K562 (cell line): ENCODE measurements around the gene GHR. TPM values are rescaled to one million over a fixed set of nuclear protein-coding genes. Genes with fewer than 3 reads are reported as not detected.

ENCODE experiments used
- DMBX1 ChIP-seq: fragments of 250-450 bp; sonication (Bioruptor Pico); IDR thresholded peaks from 2 replicates; pipeline ENCODE4 v1.8.0; 2022; ENCODE audit warnings: inconsistent platforms, mild to moderate bottlenecking, moderate library complexity, borderline replicate concordance
- FOXA1 ChIP-seq: fragments of 450-650 bp; IDR thresholded peaks from 2 replicates; pipeline ENCODE4 v1.6.1; 2016; ENCODE audit warnings: mild to moderate bottlenecking, borderline replicate concordance
- GTF2A2 ChIP-seq: IDR thresholded peaks from 2 replicates; pipeline ENCODE4 v1.6.1; 2016; ENCODE audit warnings: mild to moderate bottlenecking, missing genetic modification characterization, missing compliant biosample characterization
- HMG20A ChIP-seq: fragments of 450-650 bp; formaldehyde crosslinking; conservative IDR thresholded peaks from 2 replicates; pipeline ENCODE4 v1.4.0; 2020; ENCODE audit warnings: mild to moderate bottlenecking, mixed read lengths
- HMG20B ChIP-seq: fragments of 250-450 bp; sonication (Bioruptor Pico); IDR thresholded peaks from 2 replicates; pipeline ENCODE4 v1.5.0; 2021; ENCODE audit warnings: mild to moderate bottlenecking
- LCOR ChIP-seq: sonication (generic); formaldehyde crosslinking; IDR thresholded peaks from 2 replicates; pipeline ENCODE4 v1.8.0; 2022; ENCODE audit warnings: mild to moderate bottlenecking, missing genetic modification reagents
- MCM5 ChIP-seq: fragments of 450-650 bp; IDR thresholded peaks from 2 replicates; pipeline ENCODE4 v1.6.1; 2016; ENCODE audit warnings: low read depth
- MEF2D ChIP-seq: conservative IDR thresholded peaks from 2 replicates; pipeline ENCODE4 v1.6.1; 2016; ENCODE audit warnings: low read depth, missing genetic modification characterization, missing compliant biosample characterization
- POLR2A ChIP-seq: fragments of 450-650 bp; conservative IDR thresholded peaks from 2 replicates; pipeline ENCODE4 v1.6.1; 2016
- PRPF4 ChIP-seq: fragments of 200-400 bp; formaldehyde crosslinking; IDR thresholded peaks from one replicate; pipeline ENCODE4 v1.6.1; 2017; ENCODE audit warnings: low read length, low read depth, mild to moderate bottlenecking; ENCODE audit not compliant: insufficient read depth, poor library complexity, severe bottlenecking
- SLC30A9 ChIP-seq: fragments of 250-450 bp; sonication (Bioruptor Pico); IDR thresholded peaks from 2 replicates; pipeline ENCODE4 v1.8.0; 2022; ENCODE audit warnings: mild to moderate bottlenecking, moderate library complexity
- SMAD1 ChIP-seq: fragments of 150-350 bp; IDR thresholded peaks from 2 replicates; pipeline ENCODE4 v1.6.1; 2014; ENCODE audit warnings: low read length, low read depth; ENCODE audit not compliant: partially characterized antibody
- SPI1 ChIP-seq: IDR thresholded peaks from 2 replicates; pipeline ENCODE4 v1.6.1; 2011; ENCODE audit warnings: low read depth, low read length, control low read depth, borderline replicate concordance
- SRSF3 ChIP-seq: fragments of 200-400 bp; formaldehyde crosslinking; IDR thresholded peaks from 2 replicates; pipeline ENCODE4 v1.6.1; 2016; ENCODE audit warnings: mild to moderate bottlenecking, low read length, moderate library complexity; ENCODE audit not compliant: insufficient read depth
- TCFL5 ChIP-seq: fragments of 250-450 bp; sonication (Bioruptor Pico); conservative IDR thresholded peaks from 2 replicates; pipeline ENCODE4 v1.6.1; 2021; ENCODE audit warnings: mild to moderate bottlenecking, moderate library complexity, matching md5 sums
- ZBTB40 ChIP-seq, 2 experiments: fragments of 450-650 bp in 1 of 2; sonication (generic) in 1 of 2; formaldehyde crosslinking in 1 of 2; IDR thresholded peaks; 2 replicates each; pipeline versions ENCODE4 v1.7.1 to v1.9.0; 2016 to 2022; ENCODE audit warnings: inconsistent platforms in 1 of 2, mild to moderate bottlenecking in 1 of 2, missing genetic modification reagents in 1 of 2
- ZNF561 ChIP-seq: fragments of 450-650 bp; formaldehyde crosslinking; conservative IDR thresholded peaks from 2 replicates; pipeline ENCODE4 v1.4.0; 2020; ENCODE audit warnings: mild to moderate bottlenecking, moderate library complexity
- ZNF668 ChIP-seq: fragments of 250-450 bp; sonication (Bioruptor Pico); IDR thresholded peaks from 2 replicates; pipeline ENCODE4 v1.8.0; 2022; ENCODE audit warnings: mild to moderate bottlenecking, inconsistent platforms
- ZNF766 ChIP-seq: fragments of 200-800 bp; sonication (Bioruptor generic); conservative IDR thresholded peaks from 2 replicates; pipeline ENCODE4 v1.6.1; 2016; ENCODE audit warnings: missing genetic modification characterization, missing compliant biosample characterization
- ZNF79 ChIP-seq: fragments of 250-450 bp; sonication (Bioruptor Pico); IDR thresholded peaks from 2 replicates; pipeline ENCODE4 v1.4.0; 2020; ENCODE audit warnings: low read depth, mild to moderate bottlenecking, moderate library complexity
- polyA plus RNA-seq, 8 experiments: library from polyadenylated mRNA; depleted of rRNA in 4 of 8; stranded (reverse) in 5 of 8; unstranded in 3 of 8; fragments of >200 nt; fragmentation: Nextera tagmentation in 2 of 8; fragmentation: Illumina TruSeq in 1 of 8; extraction: Ambion mirVana in 2 of 8; extraction: Trizol in 1 of 8; gene quantifications; 2 replicates each; pipeline versions ENCODE4 v1.2.1 to v1.2.3, GENCODE V29; 2011 to 2014; ENCODE audit warnings: inconsistent platforms in 1 of 8, missing spikeins in 1 of 8
- total RNA-seq, 7 experiments: library from RNA; depleted of rRNA in 6 of 7; stranded (reverse); fragments of >200 nt in 6 of 7; fragmentation: Illumina TruSeq in 2 of 7; extraction: Trizol in 2 of 7; gene quantifications; 2 replicates each; pipeline versions ENCODE4 v1.2.1 to v1.2.3, GENCODE V29; 2011 to 2021; ENCODE audit warnings: low replicate concordance in 1 of 7

Gene GHR
- total and polyA plus RNA-seq, 9 of the 15 experiments (the other 6 are each of a cell fraction or from before 2014, with no cell fraction given) = 0.01 to 0.13 (median 0.07) TPM; not detected in 5

- TF ChIP-seq ZBTB40 (IDR thresholded peaks at IDR 0.05) (peak; percentile 92), ZBTB40 (CRISPR knock-in tag; IDR thresholded peaks at IDR 0.05) (no peak), MCM5 (no peak), HMG20B (CRISPR knock-in tag) (no peak), MEF2D (no peak), SPI1 (no peak), ZNF766 (CRISPR knock-in tag) (0 out of 2 replicates have a peak, but pooled peaks have one; percentile 21), POLR2A (peak; percentile 45; the same call in 1 of the 2 replicates), DMBX1 (no peak), SLC30A9 (no peak), LCOR (no peak), SRSF3 (no peak), ZNF561 (CRISPR knock-in tag) (no peak), GTF2A2 (tag) (no peak), TCFL5 (no peak), HMG20A (CRISPR knock-in tag) (no peak), SMAD1 (no peak), ZNF79 (no peak), ZNF668 (CRISPR knock-in tag) (no peak), FOXA1 (no peak), PRPF4 (no peak)
Observed at GRCh38 chr5:42756606-42757601, 333.7 kb downstream of the GHR start, which contains the start of gene CCDC152 (continued).
